HepG2 (cell line): ENCODE results near the gene TUT7. TPM values are rescaled to one million over a fixed set of nuclear protein-coding genes. Genes with fewer than 3 reads are reported as not detected.

Experiments used
- JARID2 ChIP-seq: sonication (generic); formaldehyde crosslinking; IDR thresholded peaks from 2 replicates; pipeline ENCODE4 v1.8.1; 2023; ENCODE audit warnings: missing genetic modification reagents, inconsistent platforms; ENCODE audit not compliant: insufficient replicate concordance
- JUNB ChIP-seq: sonication (generic); formaldehyde crosslinking; IDR thresholded peaks from 2 replicates; pipeline ENCODE4 v1.8.0; 2022; ENCODE audit warnings: missing genetic modification reagents, mild to moderate bottlenecking, borderline replicate concordance
- KDM2A ChIP-seq: sonication (generic); formaldehyde crosslinking; IDR thresholded peaks from 2 replicates; pipeline ENCODE4 v1.4.0; 2020; ENCODE audit warnings: low read depth, missing genetic modification reagents, borderline replicate concordance
- NFRKB ChIP-seq: fragments of 450-650 bp; IDR thresholded peaks from 2 replicates; pipeline ENCODE4 v1.6.1; 2017
- NR2F6 ChIP-seq, 2 experiments: IDR thresholded peaks; 2 replicates each; pipeline ENCODE4 v1.6.1; 2016; ENCODE audit warnings: antibody characterized with exemption in 1 of 2, mild to moderate bottlenecking in 1 of 2
- POLR2A ChIP-seq, 2 experiments: IDR thresholded peaks; 2 replicates each; pipeline ENCODE4 v1.6.1; 2011; ENCODE audit warnings: low read depth in 2 of 2, low read length in 2 of 2, mild to moderate bottlenecking in 1 of 2, moderate library complexity in 1 of 2; ENCODE audit not compliant: insufficient read depth in 1 of 2
- RBM39 ChIP-seq: fragments of 200-400 bp; formaldehyde crosslinking; IDR thresholded peaks from one replicate; pipeline ENCODE4 v1.6.1; 2018; ENCODE audit warnings: antibody characterized with exemption, mild to moderate bottlenecking, low read depth, low read length; ENCODE audit not compliant: poor library complexity, severe bottlenecking
- RFX5 ChIP-seq: IDR thresholded peaks from 2 replicates; pipeline ENCODE4 v1.6.1; 2011; ENCODE audit warnings: low read depth, low read length, improper control_type of control experiment
- SAP130 ChIP-seq: IDR thresholded peaks from 2 replicates; pipeline ENCODE4 v1.6.1; 2016; ENCODE audit warnings: low read depth
- SMAD1 ChIP-seq: sonication (generic); formaldehyde crosslinking; IDR thresholded peaks from 2 replicates; pipeline ENCODE4 v1.4.0; 2020; ENCODE audit warnings: missing genetic modification reagents, low read depth, mild to moderate bottlenecking, borderline replicate concordance
- SNAPC2 ChIP-seq: sonication (generic); formaldehyde crosslinking; IDR thresholded peaks from 2 replicates; pipeline ENCODE4 v1.8.1; 2022; ENCODE audit warnings: mild to moderate bottlenecking, missing genetic modification reagents
- SP5 ChIP-seq: IDR thresholded peaks from 2 replicates; pipeline ENCODE4 v1.6.1; 2016; ENCODE audit warnings: low read depth, borderline replicate concordance
- ZFY ChIP-seq: sonication (generic); formaldehyde crosslinking; IDR thresholded peaks from 2 replicates; pipeline ENCODE4 v1.4.0; 2020; ENCODE audit warnings: missing genetic modification reagents
- ZNF12 ChIP-seq: sonication (generic); formaldehyde crosslinking; IDR thresholded peaks from 2 replicates; pipeline ENCODE4 v1.5.0; 2020; ENCODE audit warnings: missing genetic modification reagents
- ZNF337 ChIP-seq: sonication (generic); formaldehyde crosslinking; IDR thresholded peaks from 2 replicates; pipeline ENCODE4 v1.5.1; 2020; ENCODE audit warnings: missing genetic modification reagents, low read depth, mild to moderate bottlenecking, borderline replicate concordance
- ZNF367 ChIP-seq: sonication (generic); formaldehyde crosslinking; IDR thresholded peaks from 2 replicates; pipeline ENCODE4 v1.4.0; 2020; ENCODE audit warnings: missing genetic modification reagents, borderline replicate concordance
- ZNF44 ChIP-seq: sonication (generic); formaldehyde crosslinking; IDR thresholded peaks from 2 replicates; pipeline ENCODE4 v1.5.1; 2020; ENCODE audit warnings: mild to moderate bottlenecking, missing genetic modification reagents
- polyA plus RNA-seq, 8 experiments: library from polyadenylated mRNA; depleted of rRNA in 3 of 8; stranded (reverse) in 7 of 8; unstranded in 1 of 8; fragments of >200 nt; fragmentation: Illumina TruSeq in 4 of 8; extraction: Trizol in 4 of 8; gene quantifications; 2 replicates each; pipeline versions ENCODE4 v1.2.1 to v1.2.3, GENCODE V29; 2011 to 2016; ENCODE audit warnings: low read depth in 4 of 8, missing spikeins in 1 of 8, mixed read lengths in 1 of 8; ENCODE audit not compliant: insufficient read depth in 1 of 8
- total RNA-seq, 5 experiments: library from RNA; depleted of rRNA; stranded (reverse); fragments of >200 nt; fragmentation: Illumina TruSeq; extraction: Trizol; gene quantifications; 2 replicates each; pipeline ENCODE4 v1.2.3, GENCODE V29; 2016; ENCODE audit warnings: low read depth in 1 of 5
- TF ChIP-seq, protein P1 (sequence below): IDR thresholded peaks from 2 replicates; pipeline ENCODE4 v1.6.1; 2016; ENCODE audit warnings: missing compliant biosample characterization, missing genetic modification reagents, borderline replicate concordance
- TF ChIP-seq, protein P2 (sequence below): sonication (generic); formaldehyde crosslinking; IDR thresholded peaks from 2 replicates; pipeline ENCODE4 v1.4.0; 2020; ENCODE audit warnings: missing genetic modification reagents, mild to moderate bottlenecking, borderline replicate concordance
- TF ChIP-seq, protein P3 (sequence below): sonication (generic); IDR thresholded peaks from 2 replicates; pipeline ENCODE4 v1.6.1; 2016; ENCODE audit warnings: low read depth, borderline replicate concordance
- TF ChIP-seq, protein P4 (sequence below): sonication (generic); formaldehyde crosslinking; IDR thresholded peaks from 2 replicates; pipeline ENCODE4 v1.8.0; 2022; ENCODE audit warnings: mild to moderate bottlenecking, missing genetic modification reagents, moderate library complexity
- TF ChIP-seq, protein P5 (sequence below): sonication (generic); formaldehyde crosslinking; conservative IDR thresholded peaks from 2 replicates; pipeline ENCODE4 v1.5.0; 2020; ENCODE audit warnings: missing genetic modification reagents

TUT7 gene
- total and polyA plus RNA-seq, 2 of the 13 experiments (the other 11 are each of a cell fraction or from before 2014, with no cell fraction given): 12.0 to 19.4 TPM

DNA sequence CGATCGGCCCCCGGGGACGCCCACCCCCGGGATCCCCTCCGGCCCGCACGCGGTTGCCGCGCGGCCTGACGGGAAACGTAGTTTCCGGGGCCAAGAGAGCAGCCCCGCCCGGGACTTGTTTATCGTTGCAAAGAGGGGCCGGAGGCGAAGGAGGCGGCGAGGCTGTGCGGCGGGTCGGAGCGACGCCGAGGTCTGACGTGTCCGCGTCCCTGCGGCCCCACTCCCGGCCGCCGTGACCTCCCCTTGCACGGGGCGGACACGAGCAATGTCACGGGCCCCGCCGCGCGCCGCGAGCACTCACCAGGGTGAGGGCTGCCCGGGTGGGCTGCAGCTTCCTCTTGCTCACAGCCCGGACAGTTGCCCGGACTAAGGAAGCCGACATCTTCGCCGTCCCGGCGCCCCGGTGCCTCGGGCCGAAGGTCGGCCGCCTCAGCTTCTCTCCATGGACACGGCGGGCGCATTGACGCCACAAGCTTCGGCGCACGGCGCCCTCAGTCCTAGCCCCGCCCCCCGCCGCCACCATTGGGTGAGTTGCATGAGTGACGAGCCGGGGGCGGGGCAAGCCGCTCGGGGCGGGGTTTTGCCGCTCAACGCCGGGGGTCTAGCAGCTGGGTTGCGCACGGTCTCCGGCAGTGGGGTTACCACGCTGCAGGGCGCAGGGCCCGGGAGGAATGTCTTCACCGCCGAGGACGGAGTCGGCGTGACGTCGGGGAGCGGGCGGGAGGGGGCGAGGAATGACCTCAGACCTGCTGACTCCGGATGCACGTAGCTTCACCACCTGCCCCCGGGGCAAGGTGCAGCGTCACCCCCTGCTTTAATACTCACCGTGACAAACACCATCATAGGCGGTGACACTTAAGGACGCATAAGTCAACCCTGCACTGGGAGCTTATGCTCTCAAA lies 71.9 kb downstream of the TUT7 start, which contains the start of gene ISCA1 (continued):
- TF ChIP-seq, protein P1, sequence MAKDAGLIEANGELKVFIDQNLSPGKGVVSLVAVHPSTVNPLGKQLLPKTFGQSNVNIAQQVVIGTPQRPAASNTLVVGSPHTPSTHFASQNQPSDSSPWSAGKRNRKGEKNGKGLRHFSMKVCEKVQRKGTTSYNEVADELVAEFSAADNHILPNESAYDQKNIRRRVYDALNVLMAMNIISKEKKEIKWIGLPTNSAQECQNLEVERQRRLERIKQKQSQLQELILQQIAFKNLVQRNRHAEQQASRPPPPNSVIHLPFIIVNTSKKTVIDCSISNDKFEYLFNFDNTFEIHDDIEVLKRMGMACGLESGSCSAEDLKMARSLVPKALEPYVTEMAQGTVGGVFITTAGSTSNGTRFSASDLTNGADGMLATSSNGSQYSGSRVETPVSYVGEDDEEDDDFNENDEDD (CRISPR knock-in tag): peak; percentile 29; the same call in 1 of the 2 replicates
- TF ChIP-seq NFRKB (no peak), RFX5 (no peak), SNAPC2 (CRISPR knock-in tag) (0 out of 2 replicates have a peak, but pooled peaks have one; percentile 87), RBM39 (peak; percentile 53), NR2F6 (IDR thresholded peaks at IDR 0.05) (no peak), NR2F6 (CRISPR knock-in tag; IDR thresholded peaks at IDR 0.05) (no peak; the same call in none of the 2 replicates), KDM2A (CRISPR knock-in tag) (peak; percentile 52), ZNF12 (CRISPR knock-in tag) (0 out of 2 replicates have a peak, but pooled peaks have one; percentile 14), SP5 (CRISPR knock-in tag) (no peak; the same call in 1 of the 2 replicates), ZNF44 (CRISPR knock-in tag) (0 out of 2 replicates have a peak, but pooled peaks have one; percentile 33), ZFY (peak; percentile 93), SAP130 (CRISPR knock-in tag) (peak; percentile 70), ZNF367 (CRISPR knock-in tag) (no peak), JARID2 (CRISPR knock-in tag) (no peak), ZNF337 (CRISPR knock-in tag) (no peak), SMAD1 (CRISPR knock-in tag) (no peak), POLR2A (IDR thresholded peaks at IDR 0.05; ENCODE audit: insufficient read depth in 1 of 2, low read depth in 2 of 2, low read length in 2 of 2) (peak; percentile 81 to 87), JUNB (CRISPR knock-in tag) (no peak)
- TF ChIP-seq, protein P2, sequence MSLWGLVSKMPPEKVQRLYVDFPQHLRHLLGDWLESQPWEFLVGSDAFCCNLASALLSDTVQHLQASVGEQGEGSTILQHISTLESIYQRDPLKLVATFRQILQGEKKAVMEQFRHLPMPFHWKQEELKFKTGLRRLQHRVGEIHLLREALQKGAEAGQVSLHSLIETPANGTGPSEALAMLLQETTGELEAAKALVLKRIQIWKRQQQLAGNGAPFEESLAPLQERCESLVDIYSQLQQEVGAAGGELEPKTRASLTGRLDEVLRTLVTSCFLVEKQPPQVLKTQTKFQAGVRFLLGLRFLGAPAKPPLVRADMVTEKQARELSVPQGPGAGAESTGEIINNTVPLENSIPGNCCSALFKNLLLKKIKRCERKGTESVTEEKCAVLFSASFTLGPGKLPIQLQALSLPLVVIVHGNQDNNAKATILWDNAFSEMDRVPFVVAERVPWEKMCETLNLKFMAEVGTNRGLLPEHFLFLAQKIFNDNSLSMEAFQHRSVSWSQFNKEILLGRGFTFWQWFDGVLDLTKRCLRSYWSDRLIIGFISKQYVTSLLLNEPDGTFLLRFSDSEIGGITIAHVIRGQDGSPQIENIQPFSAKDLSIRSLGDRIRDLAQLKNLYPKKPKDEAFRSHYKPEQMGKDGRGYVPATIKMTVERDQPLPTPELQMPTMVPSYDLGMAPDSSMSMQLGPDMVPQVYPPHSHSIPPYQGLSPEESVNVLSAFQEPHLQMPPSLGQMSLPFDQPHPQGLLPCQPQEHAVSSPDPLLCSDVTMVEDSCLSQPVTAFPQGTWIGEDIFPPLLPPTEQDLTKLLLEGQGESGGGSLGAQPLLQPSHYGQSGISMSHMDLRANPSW: no peak
- TF ChIP-seq, protein P3, sequence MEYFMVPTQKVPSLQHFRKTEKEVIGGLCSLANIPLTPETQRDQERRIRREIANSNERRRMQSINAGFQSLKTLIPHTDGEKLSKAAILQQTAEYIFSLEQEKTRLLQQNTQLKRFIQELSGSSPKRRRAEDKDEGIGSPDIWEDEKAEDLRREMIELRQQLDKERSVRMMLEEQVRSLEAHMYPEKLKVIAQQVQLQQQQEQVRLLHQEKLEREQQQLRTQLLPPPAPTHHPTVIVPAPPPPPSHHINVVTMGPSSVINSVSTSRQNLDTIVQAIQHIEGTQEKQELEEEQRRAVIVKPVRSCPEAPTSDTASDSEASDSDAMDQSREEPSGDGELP: peak; percentile 85
- TF ChIP-seq, protein P4, sequence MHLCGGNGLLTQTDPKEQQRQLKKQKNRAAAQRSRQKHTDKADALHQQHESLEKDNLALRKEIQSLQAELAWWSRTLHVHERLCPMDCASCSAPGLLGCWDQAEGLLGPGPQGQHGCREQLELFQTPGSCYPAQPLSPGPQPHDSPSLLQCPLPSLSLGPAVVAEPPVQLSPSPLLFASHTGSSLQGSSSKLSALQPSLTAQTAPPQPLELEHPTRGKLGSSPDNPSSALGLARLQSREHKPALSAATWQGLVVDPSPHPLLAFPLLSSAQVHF: peak; percentile 73; the same call in 1 of the 2 replicates
- TF ChIP-seq, protein P5, sequence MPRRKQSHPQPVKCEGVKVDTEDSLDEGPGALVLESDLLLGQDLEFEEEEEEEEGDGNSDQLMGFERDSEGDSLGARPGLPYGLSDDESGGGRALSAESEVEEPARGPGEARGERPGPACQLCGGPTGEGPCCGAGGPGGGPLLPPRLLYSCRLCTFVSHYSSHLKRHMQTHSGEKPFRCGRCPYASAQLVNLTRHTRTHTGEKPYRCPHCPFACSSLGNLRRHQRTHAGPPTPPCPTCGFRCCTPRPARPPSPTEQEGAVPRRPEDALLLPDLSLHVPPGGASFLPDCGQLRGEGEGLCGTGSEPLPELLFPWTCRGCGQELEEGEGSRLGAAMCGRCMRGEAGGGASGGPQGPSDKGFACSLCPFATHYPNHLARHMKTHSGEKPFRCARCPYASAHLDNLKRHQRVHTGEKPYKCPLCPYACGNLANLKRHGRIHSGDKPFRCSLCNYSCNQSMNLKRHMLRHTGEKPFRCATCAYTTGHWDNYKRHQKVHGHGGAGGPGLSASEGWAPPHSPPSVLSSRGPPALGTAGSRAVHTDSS: no peak
